ENCODE data around the gene HYAL2. TPM values are rescaled to one million over a fixed set of nuclear protein-coding genes. Genes with fewer than 3 reads are reported as not detected.

The HYAL2 gene
- polyA plus RNA-seq, 3 donors, result 18.3 to 25.8 (median 18.9) TPM

- Histone ChIP-seq H3K27ac (ENCODE audit: low read depth in 1 of 2, low read length in 2 of 2) (no peak overlapping the region), H3K4me2 (replicated peaks; ENCODE audit: extremely low read depth, low read length, poor library complexity, severe bottlenecking) (no peak overlapping the region), H3K36me3 (replicated peaks in 1 of 2; ENCODE audit: control insufficient read depth in 1 of 2, insufficient read depth in 2 of 2, low read length in 2 of 2) (no peaks in the 10 kb centered on the region), H3K27me3 (ENCODE audit: control insufficient read depth in 2 of 2, insufficient read depth in 2 of 2, low read length in 2 of 2) (peaks cover 24 to 50% of the 10 kb centered on the region in 2 donors), H3K9ac (ENCODE audit: insufficient read depth, low read length, poor library complexity, severe bottlenecking) (no peak overlapping the region), H3K79me2 (ENCODE audit: insufficient read depth, low read length) (no peaks in the 10 kb centered on the region), H4K20me1 (ENCODE audit: insufficient read depth, low read length) (no peaks in the 10 kb centered on the region), H3K4me1 (ENCODE audit: control insufficient read depth in 1 of 2, insufficient read depth in 2 of 2, low read length in 2 of 2) (peaks cover 16 to 34% of the 10 kb centered on the region in 2 donors), H3K4me3 (replicated peaks in 1 of 3; ENCODE audit: low read depth in 2 of 3, low read length in 3 of 3) (no peak overlapping the region), H2AFZ (ENCODE audit: insufficient read depth, low read depth, low read length, poor library complexity, severe bottlenecking) (no peak overlapping the region), H3K9me3 (replicated peaks in 1 of 2; ENCODE audit: control insufficient read depth in 1 of 2, insufficient read depth in 1 of 2, low read length in 2 of 2) (peaks cover 3 to 11% of the 10 kb centered on the region in 2 donors)
- intact Hi-C loops (cut with micrococcal nuclease), result no loop called here
- Mint-ChIP-seq H3K27me3 (ENCODE audit: low read depth in 3 of 3) (peaks cover 45 to 64% (median 62%) of the 10 kb centered on the region in 3 donors), H3K4me3 (peak overlapping the region in 1 of 2 donors; percentile 84), H3K9me3 (peaks cover 0 to 18% (median 13%) of the 10 kb centered on the region in 7 donors), H3K4me1 (peaks cover 26% of the 10 kb centered on the region), H3K27ac (no peak overlapping the region), H3K36me3 (peaks cover 6 to 8% of the 10 kb centered on the region in 2 donors)
- peak in 1 of 3 donors; percentile 49 for DNase-seq
- 10% methylated on average over 79 of the region's 79 CpGs for WGBS (ENCODE audit: insufficient coverage)
- TF ChIP-seq, protein P1, sequence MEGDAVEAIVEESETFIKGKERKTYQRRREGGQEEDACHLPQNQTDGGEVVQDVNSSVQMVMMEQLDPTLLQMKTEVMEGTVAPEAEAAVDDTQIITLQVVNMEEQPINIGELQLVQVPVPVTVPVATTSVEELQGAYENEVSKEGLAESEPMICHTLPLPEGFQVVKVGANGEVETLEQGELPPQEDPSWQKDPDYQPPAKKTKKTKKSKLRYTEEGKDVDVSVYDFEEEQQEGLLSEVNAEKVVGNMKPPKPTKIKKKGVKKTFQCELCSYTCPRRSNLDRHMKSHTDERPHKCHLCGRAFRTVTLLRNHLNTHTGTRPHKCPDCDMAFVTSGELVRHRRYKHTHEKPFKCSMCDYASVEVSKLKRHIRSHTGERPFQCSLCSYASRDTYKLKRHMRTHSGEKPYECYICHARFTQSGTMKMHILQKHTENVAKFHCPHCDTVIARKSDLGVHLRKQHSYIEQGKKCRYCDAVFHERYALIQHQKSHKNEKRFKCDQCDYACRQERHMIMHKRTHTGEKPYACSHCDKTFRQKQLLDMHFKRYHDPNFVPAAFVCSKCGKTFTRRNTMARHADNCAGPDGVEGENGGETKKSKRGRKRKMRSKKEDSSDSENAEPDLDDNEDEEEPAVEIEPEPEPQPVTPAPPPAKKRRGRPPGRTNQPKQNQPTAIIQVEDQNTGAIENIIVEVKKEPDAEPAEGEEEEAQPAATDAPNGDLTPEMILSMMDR (IDR thresholded peaks at IDR 0.05), result no peak
Observed at GRCh38 chr3:50275996-50276761, 46.4 kb downstream of the HYAL2 start.

DNA sequence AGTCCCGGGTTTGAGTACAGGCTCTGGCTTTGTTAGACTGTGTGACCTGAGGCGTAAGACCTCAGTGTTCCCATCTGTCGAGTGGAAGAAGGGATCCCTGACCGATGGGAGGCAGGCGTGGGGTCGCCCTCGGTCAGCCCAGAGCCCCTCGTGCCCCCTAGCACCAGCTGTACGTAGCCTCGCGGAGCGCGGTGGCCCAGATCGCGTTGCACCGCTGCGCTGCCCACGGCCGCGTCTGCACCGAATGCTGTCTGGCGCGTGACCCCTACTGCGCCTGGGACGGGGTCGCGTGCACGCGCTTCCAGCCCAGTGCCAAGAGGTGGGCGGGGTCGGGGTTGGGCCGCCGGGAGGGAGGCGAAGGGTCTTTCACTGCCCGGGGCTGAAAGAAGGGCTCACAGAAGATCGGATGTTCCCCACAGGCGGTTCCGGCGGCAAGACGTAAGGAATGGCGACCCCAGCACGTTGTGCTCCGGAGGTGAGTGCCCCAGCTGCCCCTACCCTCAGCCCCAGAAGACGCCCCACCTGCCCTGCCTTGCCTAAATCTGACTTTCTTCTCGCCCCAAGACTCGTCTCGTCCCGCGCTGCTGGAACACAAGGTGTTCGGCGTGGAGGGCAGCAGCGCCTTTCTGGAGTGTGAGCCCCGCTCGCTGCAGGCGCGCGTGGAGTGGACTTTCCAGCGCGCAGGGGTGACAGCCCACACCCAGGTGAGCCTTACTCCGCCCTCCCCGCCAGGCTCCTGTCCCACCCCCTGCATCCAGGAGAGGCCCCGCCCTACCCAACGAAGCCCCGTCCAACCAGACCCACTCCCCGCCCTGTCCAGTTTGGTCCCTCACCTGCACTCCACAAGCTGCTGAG lies 47.2 kb downstream of the HYAL2 start:
- no peaks in the 10 kb centered on the region for H3K36me3 ChIP-seq (replicated peaks in 1 of 2; ENCODE audit: control insufficient read depth in 1 of 2, insufficient read depth in 2 of 2, low read length in 2 of 2)
- peaks cover 45 to 62% (median 61%) of the 10 kb centered on the region in 3 donors for H3K27me3 Mint-ChIP-seq (ENCODE audit: low read depth in 3 of 3)
- DNase-seq, result no peak
- intact Hi-C loops (cut with micrococcal nuclease), result no loop called here
- H3K4me2 ChIP-seq (replicated peaks; ENCODE audit: extremely low read depth, low read length, poor library complexity, severe bottlenecking), result no peak overlapping the region
- H3K9me3 ChIP-seq (replicated peaks in 1 of 2; ENCODE audit: control insufficient read depth in 1 of 2, insufficient read depth in 1 of 2, low read length in 2 of 2), result peaks cover 3 to 11% of the 10 kb centered on the region in 2 donors
- peaks cover 16 to 34% of the 10 kb centered on the region in 2 donors for H3K4me1 ChIP-seq (ENCODE audit: control insufficient read depth in 1 of 2, insufficient read depth in 2 of 2, low read length in 2 of 2)
- H3K9me3 Mint-ChIP-seq, result peaks cover 0 to 18% (median 13%) of the 10 kb centered on the region in 7 donors
- 4% methylated on average over 65 of the region's 65 CpGs for WGBS (ENCODE audit: insufficient coverage)
- H3K36me3 Mint-ChIP-seq, result peaks cover 6 to 8% of the 10 kb centered on the region in 2 donors
- no peak overlapping the region for H3K27ac Mint-ChIP-seq
- TF ChIP-seq, protein P1 (IDR thresholded peaks at IDR 0.05), result no peak
- H3K79me2 ChIP-seq (ENCODE audit: insufficient read depth, low read length), result no peaks in the 10 kb centered on the region
- H3K27me3 ChIP-seq (ENCODE audit: control insufficient read depth in 2 of 2, insufficient read depth in 2 of 2, low read length in 2 of 2), result peaks cover 24 to 50% of the 10 kb centered on the region in 2 donors
- peaks cover 26% of the 10 kb centered on the region for H3K4me1 Mint-ChIP-seq
- peak overlapping the region in 1 of 2 donors; percentile 84 for H3K4me3 Mint-ChIP-seq
- no peak overlapping the region for H2AFZ ChIP-seq (ENCODE audit: insufficient read depth, low read depth, low read length, poor library complexity, severe bottlenecking)
- no peaks in the 10 kb centered on the region for H4K20me1 ChIP-seq (ENCODE audit: insufficient read depth, low read length)
- no peak overlapping the region for H3K9ac ChIP-seq (ENCODE audit: insufficient read depth, low read length, poor library complexity, severe bottlenecking)
- H3K27ac ChIP-seq (ENCODE audit: low read depth in 1 of 2, low read length in 2 of 2), result no peak overlapping the region
- H3K4me3 ChIP-seq (replicated peaks in 1 of 3; ENCODE audit: low read depth in 2 of 3, low read length in 3 of 3), result no peak overlapping the region

Data from CD14-positive monocyte (primary cell).